Spleen (tissue), 7 donors: ENCODE data around the gene NLRP6.

ENCODE experiments used
- POLR2A ChIP-seq, 3 donors: fragments of 450-650 bp; IDR thresholded peaks; one replicate each; pipeline ENCODE4 v1.5.1; 2017; ENCODE audit warnings: antibody characterized with exemption in 3 of 3, mild to moderate bottlenecking in 1 of 3
- POLR2AphosphoS5 ChIP-seq, 3 donors: sonication (generic); formaldehyde crosslinking; IDR thresholded peaks; one replicate each; pipeline ENCODE4 v1.5.1; 2017; ENCODE audit warnings: antibody characterized with exemption in 3 of 3
- TF ChIP-seq, protein P1 (sequence below), 11 experiments: fragments of 200-600 bp in 7 of 11; fragments of 450-650 bp in 4 of 11; sonication (generic) in 4 of 11; IDR thresholded peaks in 8 of 11; conservative IDR thresholded peaks in 3 of 11; 1 replicate in 7 of 11; 2 replicates in 4 of 11; pipeline versions ENCODE4 v1.4.0 to v1.8.0; 2016 to 2021; ENCODE audit warnings: antibody characterized with exemption in 11 of 11, inconsistent platforms in 4 of 11, mild to moderate bottlenecking in 1 of 11
- donor health status: DM: no; HTN: no; CAD: no; lungs with moderate emphysema.
- donor health status: DM: no; HTN: no; CAD: no.
- donor health status: DM: no; HTN: no; CAD: no.

DNA sequence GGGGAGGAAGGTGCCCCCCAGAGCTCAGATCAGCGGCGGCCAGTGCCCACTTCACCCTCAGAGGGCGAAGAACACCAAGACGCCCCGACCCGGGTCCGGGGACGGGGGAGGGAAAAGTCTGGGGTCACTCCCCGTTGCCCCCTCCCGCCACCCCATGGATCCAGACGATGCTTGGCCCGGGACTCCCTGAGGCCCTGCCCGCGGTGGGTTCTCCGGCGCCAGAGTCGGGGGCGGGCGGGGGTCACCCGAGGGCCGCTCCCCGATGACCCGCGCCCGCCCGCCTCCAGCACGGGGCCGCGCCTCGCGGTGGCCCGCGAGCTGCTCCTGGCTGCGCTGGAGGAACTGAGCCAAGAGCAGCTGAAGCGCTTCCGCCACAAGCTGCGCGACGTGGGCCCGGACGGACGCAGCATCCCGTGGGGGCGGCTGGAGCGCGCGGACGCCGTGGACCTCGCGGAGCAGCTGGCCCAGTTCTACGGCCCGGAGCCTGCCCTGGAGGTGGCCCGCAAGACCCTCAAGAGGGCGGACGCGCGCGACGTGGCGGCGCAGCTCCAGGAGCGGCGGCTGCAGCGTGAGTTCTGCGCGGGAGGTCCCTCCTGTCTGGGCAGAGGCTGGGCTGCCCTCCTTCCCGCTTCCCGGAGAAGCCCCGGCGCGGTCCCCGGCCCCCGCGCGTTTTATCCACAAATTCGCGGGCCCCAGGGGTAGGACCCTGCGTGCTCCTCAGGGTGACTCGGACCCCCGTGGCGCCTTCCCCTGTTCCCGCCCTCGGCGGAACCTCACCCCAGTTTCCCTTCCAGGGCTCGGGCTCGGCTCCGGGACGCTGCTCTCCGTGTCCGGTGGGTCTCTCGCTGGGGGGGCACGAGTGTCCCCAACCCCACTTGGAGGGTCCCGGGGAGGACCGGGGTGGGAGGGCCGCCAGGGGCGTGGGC lies 1.1 kb downstream of the NLRP6 start:
- TF ChIP-seq, protein P1, sequence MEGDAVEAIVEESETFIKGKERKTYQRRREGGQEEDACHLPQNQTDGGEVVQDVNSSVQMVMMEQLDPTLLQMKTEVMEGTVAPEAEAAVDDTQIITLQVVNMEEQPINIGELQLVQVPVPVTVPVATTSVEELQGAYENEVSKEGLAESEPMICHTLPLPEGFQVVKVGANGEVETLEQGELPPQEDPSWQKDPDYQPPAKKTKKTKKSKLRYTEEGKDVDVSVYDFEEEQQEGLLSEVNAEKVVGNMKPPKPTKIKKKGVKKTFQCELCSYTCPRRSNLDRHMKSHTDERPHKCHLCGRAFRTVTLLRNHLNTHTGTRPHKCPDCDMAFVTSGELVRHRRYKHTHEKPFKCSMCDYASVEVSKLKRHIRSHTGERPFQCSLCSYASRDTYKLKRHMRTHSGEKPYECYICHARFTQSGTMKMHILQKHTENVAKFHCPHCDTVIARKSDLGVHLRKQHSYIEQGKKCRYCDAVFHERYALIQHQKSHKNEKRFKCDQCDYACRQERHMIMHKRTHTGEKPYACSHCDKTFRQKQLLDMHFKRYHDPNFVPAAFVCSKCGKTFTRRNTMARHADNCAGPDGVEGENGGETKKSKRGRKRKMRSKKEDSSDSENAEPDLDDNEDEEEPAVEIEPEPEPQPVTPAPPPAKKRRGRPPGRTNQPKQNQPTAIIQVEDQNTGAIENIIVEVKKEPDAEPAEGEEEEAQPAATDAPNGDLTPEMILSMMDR (IDR thresholded peaks at IDR 0.05 in 8 of 11, conservative IDR thresholded peaks at IDR 0.05 in 3 of 11) = no peak
- peak in 1 of 3 donors; percentile 60 for TF ChIP-seq POLR2A (IDR thresholded peaks at IDR 0.05)
- peak; percentile 69 to 92 (median 89) for TF ChIP-seq POLR2AphosphoS5 (IDR thresholded peaks at IDR 0.05)
